Uterus (tissue), 4 donors: ENCODE results near the gene NRDE2. TPM values are rescaled to one million over a fixed set of nuclear protein-coding genes. Genes with fewer than 3 reads are reported as not detected.
A peak's percentile ranks its signal among the peaks of the same experiment; 100 is the strongest.

ENCODE experiments used
- DNase-seq, 2 donors: peaks; one replicate each; pipeline ENCODE4 v3.0.0-alpha.2; 2019 to 2020
- H3K27ac ChIP-seq, 2 donors: fragments of 200-600 bp; sonication (generic); 1 replicate in 1 of 2; 2 replicates in 1 of 2; pipeline ENCODE4 v1.5.1; 2016 to 2018
- H3K27me3 ChIP-seq, 2 donors: fragments of 200-600 bp; sonication (generic); one replicate each; pipeline ENCODE4 v1.5.1; 2018 to 2019; ENCODE audit warnings: control low read depth in 1 of 2
- H3K36me3 ChIP-seq, 2 donors: fragments of 200-600 bp; sonication (generic); one replicate each; pipeline ENCODE4 v1.5.1; 2019; ENCODE audit warnings: control low read depth in 1 of 2
- H3K4me1 ChIP-seq, 2 donors: fragments of 200-600 bp; sonication (generic); one replicate each; pipeline ENCODE4 v1.5.1; 2018 to 2019; ENCODE audit warnings: control low read depth in 1 of 2
- H3K4me3 ChIP-seq, 2 donors: fragments of 200-600 bp; sonication (generic); 1 replicate in 1 of 2; 2 replicates in 1 of 2; pipeline ENCODE4 v1.5.1; 2018 to 2019; ENCODE audit warnings: mild to moderate bottlenecking in 1 of 2
- H3K9me3 ChIP-seq, 2 donors: fragments of 200-600 bp; sonication (generic); one replicate each; pipeline ENCODE4 v1.5.1; 2019; ENCODE audit warnings: control low read depth in 1 of 2
- CTCF ChIP-seq, 4 experiments: fragments of 200-600 bp in 2 of 4; fragments of 450-650 bp in 2 of 4; sonication (generic) in 2 of 4; IDR thresholded peaks; one replicate each; pipeline ENCODE4 v1.5.1; 2016 to 2019; ENCODE audit warnings: antibody characterized with exemption in 4 of 4, mild to moderate bottlenecking in 2 of 4, moderate library complexity in 1 of 4
- POLR2A ChIP-seq, 2 donors: fragments of 450-650 bp; IDR thresholded peaks; one replicate each; pipeline ENCODE4 v1.6.1; 2016; ENCODE audit warnings: antibody characterized with exemption in 2 of 2, mild to moderate bottlenecking in 1 of 2, moderate library complexity in 1 of 2
- intact Hi-C: fragments of 100-400 bp; cut with DNase I; formaldehyde crosslinking; loops from one replicate; pipeline ENCODE4 v1.15.1; 2023; ENCODE audit warnings: low total_unique reads
- total RNA-seq, 4 donors: library from RNA; depleted of rRNA in 3 of 4; stranded (reverse); fragments of >200 nt in 3 of 4; gene quantifications; one replicate each; pipeline versions ENCODE4 v1.1.0 to v1.2.4, GENCODE V29; 2014 to 2023
- donor health status: DM: yes; HTN: yes; CAD: no.

Gene NRDE2
- total RNA-seq, 4 donors from 2014 or later = 2.1 to 31.1 (median 27.0) TPM

GRCh38 chr14:90299408-90299807 is 32.3 kb downstream of the NRDE2 start:
- Histone ChIP-seq H3K9me3 (no peaks in the 10 kb centered on the region), H3K4me1 (peaks cover 0 to 8% of the 10 kb centered on the region in 2 donors), H3K4me3 (no peak overlapping the region), H3K27ac (no peak overlapping the region), H3K27me3 (no peaks in the 10 kb centered on the region), H3K36me3 (no peaks in the 10 kb centered on the region)
- DNase-seq = no peak
- no peak for TF ChIP-seq CTCF (IDR thresholded peaks at IDR 0.05)
- no peak for TF ChIP-seq POLR2A (IDR thresholded peaks at IDR 0.05)
- intact Hi-C loops = no loop called here

GRCh38 chr14:90297876-90298629 is 33.7 kb downstream of the NRDE2 start:
- TF ChIP-seq CTCF (IDR thresholded peaks at IDR 0.05) (no peak), POLR2A (IDR thresholded peaks at IDR 0.05) (no peak)
- intact Hi-C loops = no loop called here
- no peaks in the 10 kb centered on the region for H3K27me3 ChIP-seq
- H3K36me3 ChIP-seq = no peaks in the 10 kb centered on the region
- H3K4me1 ChIP-seq = peaks cover 0 to 8% of the 10 kb centered on the region in 2 donors
- H3K4me3 ChIP-seq = no peak overlapping the region
- DNase-seq = no peak
- H3K27ac ChIP-seq = no peak overlapping the region
- H3K9me3 ChIP-seq = no peaks in the 10 kb centered on the region

- TF ChIP-seq POLR2A (IDR thresholded peaks at IDR 0.05) (no peak), CTCF (IDR thresholded peaks at IDR 0.05) (no peak)
- Histone ChIP-seq H3K27me3 (no peaks in the 10 kb centered on the region), H3K4me1 (peaks cover 0 to 3% of the 10 kb centered on the region in 2 donors), H3K4me3 (no peak overlapping the region), H3K36me3 (no peaks in the 10 kb centered on the region), H3K27ac (peak overlapping the region in 1 of 2 donors; percentile 28), H3K9me3 (no peaks in the 10 kb centered on the region)
- DNase-seq = no peak
- intact Hi-C loops = no loop called here
Observed at GRCh38 chr14:90296641-90297040, 35.1 kb downstream of the NRDE2 start.

- H3K4me1 ChIP-seq = peaks cover 0 to 3% of the 10 kb centered on the region in 2 donors
- H3K27me3 ChIP-seq = no peaks in the 10 kb centered on the region
- intact Hi-C loops = no loop called here
- no peak overlapping the region for H3K4me3 ChIP-seq
- no peaks in the 10 kb centered on the region for H3K9me3 ChIP-seq
- DNase-seq = no peak
- TF ChIP-seq POLR2A (IDR thresholded peaks at IDR 0.05) (no peak), CTCF (IDR thresholded peaks at IDR 0.05) (no peak)
- peak overlapping the region in 1 of 2 donors; percentile 28 for H3K27ac ChIP-seq
- H3K36me3 ChIP-seq = no peaks in the 10 kb centered on the region
Observed at GRCh38 chr14:90295870-90296516, 35.7 kb downstream of the NRDE2 start.

GRCh38 chr14:90294872-90295271 is 36.9 kb downstream of the NRDE2 start:
- no peak for DNase-seq
- Histone ChIP-seq H3K9me3 (no peaks in the 10 kb centered on the region), H3K27ac (no peak overlapping the region), H3K4me3 (no peak overlapping the region), H3K36me3 (no peaks in the 10 kb centered on the region), H3K27me3 (no peaks in the 10 kb centered on the region), H3K4me1 (peaks cover 0 to 3% of the 10 kb centered on the region in 2 donors)
- TF ChIP-seq POLR2A (IDR thresholded peaks at IDR 0.05) (no peak), CTCF (IDR thresholded peaks at IDR 0.05) (no peak)
- intact Hi-C loops = no loop called here
